Peyer's patch (tissue), 4 donors: ENCODE measurements around the gene RNF220. TPM values are rescaled to one million over a fixed set of nuclear protein-coding genes. Genes with fewer than 3 reads are reported as not detected.

ENCODE experiments used
- DNase-seq, 3 donors: peaks; one replicate each; pipeline ENCODE4 v3.0.0-alpha.2; 2017 to 2019
- H3K27ac ChIP-seq, 4 donors: fragments of 200-600 bp; sonication (generic); one replicate each; pipeline ENCODE4 v1.5.1; 2016 to 2019
- H3K27me3 ChIP-seq, 2 donors: fragments of 200-600 bp; sonication (generic); one replicate each; pipeline ENCODE4 v1.5.1; 2019
- H3K36me3 ChIP-seq, 3 donors: fragments of 200-600 bp; sonication (generic); one replicate each; pipeline ENCODE4 v1.5.1; 2016 to 2019
- H3K4me1 ChIP-seq, 4 donors: fragments of 200-600 bp; sonication (generic); one replicate each; pipeline ENCODE4 v1.5.1; 2016 to 2019
- H3K4me3 ChIP-seq, 4 donors: fragments of 200-600 bp; sonication (generic); 1 replicate in 3 of 4; 2 replicates in 1 of 4; pipeline ENCODE4 v1.5.1; 2016 to 2019; ENCODE audit warnings: mild to moderate bottlenecking in 1 of 4
- H3K9me3 ChIP-seq, 4 donors: fragments of 200-600 bp; sonication (generic); one replicate each; pipeline ENCODE4 v1.5.1; 2016 to 2019; ENCODE audit warnings: mild to moderate bottlenecking in 1 of 4
- POLR2A ChIP-seq, 2 donors: fragments of 450-650 bp; IDR thresholded peaks; one replicate each; pipeline ENCODE4 v1.5.1; 2017; ENCODE audit warnings: antibody characterized with exemption in 2 of 2, mild to moderate bottlenecking in 2 of 2, moderate library complexity in 2 of 2
- total RNA-seq, 4 donors: library from RNA; depleted of rRNA; stranded (reverse); fragments of >200 nt; gene quantifications; one replicate each; pipeline ENCODE4 v1.1.0, GENCODE V29; 2016
- TF ChIP-seq, protein P1 (sequence below), 6 experiments: fragments of 450-650 bp in 4 of 6; fragments of 200-600 bp in 2 of 6; sonication (generic) in 1 of 6; IDR thresholded peaks; one replicate each; pipeline ENCODE4 v1.5.1; 2017 to 2019; ENCODE audit warnings: antibody characterized with exemption in 6 of 6, mild to moderate bottlenecking in 3 of 6, moderate library complexity in 1 of 6

RNF220 gene
- total RNA-seq, 4 donors from 2014 or later: 107 to 152 (median 114) TPM

DNA sequence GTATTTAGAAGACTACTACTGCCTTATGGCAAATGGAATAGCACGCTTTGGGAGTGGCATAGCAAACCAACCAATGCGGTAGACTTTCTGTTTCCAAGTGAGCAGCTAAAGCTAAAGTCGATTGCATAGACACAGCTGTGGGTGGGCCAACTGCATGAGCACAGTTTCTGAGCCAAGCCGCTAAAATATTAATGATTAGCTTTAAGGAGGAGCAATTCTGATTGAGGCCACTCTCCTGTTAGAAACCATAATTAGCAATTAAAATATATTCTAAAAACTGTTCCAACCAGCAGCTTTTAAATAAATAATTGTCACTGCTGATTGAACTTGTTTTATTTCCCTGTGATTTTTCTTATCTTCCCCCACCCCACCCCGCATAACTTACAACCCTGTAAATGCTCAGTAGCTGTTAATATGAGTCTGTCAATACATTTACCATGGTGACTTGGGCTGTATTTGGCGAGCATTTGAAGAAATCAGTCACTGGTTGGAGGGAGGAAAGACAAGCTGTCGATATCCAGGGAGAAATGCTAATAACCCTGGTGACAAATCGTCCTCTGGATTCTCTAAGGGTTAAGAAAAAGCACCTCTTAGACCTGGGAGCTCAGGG, 32.2 kb downstream of the RNF220 start:
- Histone ChIP-seq H3K36me3 (no peaks in the 10 kb centered on the region), H3K27ac (no peak overlapping the region), H3K9me3 (no peaks in the 10 kb centered on the region), H3K4me1 (no peaks in the 10 kb centered on the region), H3K4me3 (no peak overlapping the region), H3K27me3 (no peaks in the 10 kb centered on the region)
- DNase-seq: no peak
- TF ChIP-seq, protein P1, sequence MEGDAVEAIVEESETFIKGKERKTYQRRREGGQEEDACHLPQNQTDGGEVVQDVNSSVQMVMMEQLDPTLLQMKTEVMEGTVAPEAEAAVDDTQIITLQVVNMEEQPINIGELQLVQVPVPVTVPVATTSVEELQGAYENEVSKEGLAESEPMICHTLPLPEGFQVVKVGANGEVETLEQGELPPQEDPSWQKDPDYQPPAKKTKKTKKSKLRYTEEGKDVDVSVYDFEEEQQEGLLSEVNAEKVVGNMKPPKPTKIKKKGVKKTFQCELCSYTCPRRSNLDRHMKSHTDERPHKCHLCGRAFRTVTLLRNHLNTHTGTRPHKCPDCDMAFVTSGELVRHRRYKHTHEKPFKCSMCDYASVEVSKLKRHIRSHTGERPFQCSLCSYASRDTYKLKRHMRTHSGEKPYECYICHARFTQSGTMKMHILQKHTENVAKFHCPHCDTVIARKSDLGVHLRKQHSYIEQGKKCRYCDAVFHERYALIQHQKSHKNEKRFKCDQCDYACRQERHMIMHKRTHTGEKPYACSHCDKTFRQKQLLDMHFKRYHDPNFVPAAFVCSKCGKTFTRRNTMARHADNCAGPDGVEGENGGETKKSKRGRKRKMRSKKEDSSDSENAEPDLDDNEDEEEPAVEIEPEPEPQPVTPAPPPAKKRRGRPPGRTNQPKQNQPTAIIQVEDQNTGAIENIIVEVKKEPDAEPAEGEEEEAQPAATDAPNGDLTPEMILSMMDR (IDR thresholded peaks at IDR 0.05): no peak
- TF ChIP-seq POLR2A (IDR thresholded peaks at IDR 0.05): no peak

DNA sequence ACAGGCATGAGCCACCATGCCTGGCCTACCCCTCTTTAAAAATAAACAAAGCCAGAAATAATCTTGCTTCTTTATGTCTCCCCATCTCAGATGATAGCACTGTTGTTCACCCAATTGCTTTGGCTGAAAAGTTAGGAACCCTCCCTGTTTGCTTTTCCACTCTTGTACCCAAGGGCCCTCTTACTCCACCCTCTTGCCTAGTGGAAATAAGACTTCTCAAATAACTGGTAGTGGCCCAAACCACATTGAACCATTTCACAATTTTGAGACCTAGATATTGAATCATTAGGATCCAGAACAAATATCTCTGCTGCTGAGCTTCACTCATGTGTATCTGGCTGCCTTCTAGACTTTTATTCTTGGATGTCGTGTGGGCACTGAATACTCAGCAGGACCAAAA, 37.7 kb downstream of the RNF220 start:
- TF ChIP-seq, protein P1 (IDR thresholded peaks at IDR 0.05): no peak
- no peak for TF ChIP-seq POLR2A (IDR thresholded peaks at IDR 0.05)
- Histone ChIP-seq H3K9me3 (no peaks in the 10 kb centered on the region), H3K27ac (no peak overlapping the region), H3K4me1 (no peaks in the 10 kb centered on the region), H3K36me3 (no peaks in the 10 kb centered on the region), H3K4me3 (no peak overlapping the region), H3K27me3 (no peaks in the 10 kb centered on the region)
- DNase-seq: no peak

DNA sequence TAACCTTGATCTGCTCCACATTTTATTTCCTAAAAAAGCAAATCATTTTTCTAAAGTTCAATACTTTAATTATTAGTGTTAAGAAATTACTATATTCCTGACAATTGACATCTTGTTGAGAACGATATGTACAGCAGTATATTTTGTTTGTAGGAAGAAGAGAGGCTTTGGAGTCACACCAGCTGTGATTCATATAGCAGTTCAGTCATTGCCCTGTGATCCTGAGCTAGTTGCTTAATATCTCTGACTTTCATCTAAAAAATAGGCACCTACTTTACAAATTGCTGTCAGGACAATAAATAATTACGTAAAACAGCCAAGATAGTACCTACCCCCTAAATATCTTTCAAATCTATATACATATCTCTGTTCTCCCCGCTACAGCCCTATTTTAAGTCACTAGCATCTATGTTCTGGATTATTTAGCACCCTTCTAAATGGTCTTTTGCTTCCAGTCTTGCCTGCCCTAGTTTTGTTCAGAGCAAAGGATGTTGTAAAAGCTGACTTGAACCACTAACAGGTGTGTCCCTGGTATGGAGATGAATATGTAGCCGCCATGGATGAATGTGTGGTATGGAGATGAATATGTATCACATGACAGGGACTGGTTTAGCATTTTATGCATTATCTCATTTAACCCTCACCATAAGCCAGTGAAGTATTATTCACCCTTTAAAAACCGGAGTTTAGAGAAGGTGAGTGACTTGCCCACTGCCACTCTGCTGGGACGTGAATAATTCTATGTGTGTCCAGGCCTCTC, 42.2 kb downstream of the RNF220 start:
- no peak for DNase-seq
- H3K4me1 ChIP-seq: no peaks in the 10 kb centered on the region
- no peaks in the 10 kb centered on the region for H3K27me3 ChIP-seq
- H3K9me3 ChIP-seq: no peaks in the 10 kb centered on the region
- TF ChIP-seq, protein P1 (IDR thresholded peaks at IDR 0.05): no peak
- no peak for TF ChIP-seq POLR2A (IDR thresholded peaks at IDR 0.05)
- no peak overlapping the region for H3K4me3 ChIP-seq
- no peaks in the 10 kb centered on the region for H3K36me3 ChIP-seq
- H3K27ac ChIP-seq: no peak overlapping the region

DNA sequence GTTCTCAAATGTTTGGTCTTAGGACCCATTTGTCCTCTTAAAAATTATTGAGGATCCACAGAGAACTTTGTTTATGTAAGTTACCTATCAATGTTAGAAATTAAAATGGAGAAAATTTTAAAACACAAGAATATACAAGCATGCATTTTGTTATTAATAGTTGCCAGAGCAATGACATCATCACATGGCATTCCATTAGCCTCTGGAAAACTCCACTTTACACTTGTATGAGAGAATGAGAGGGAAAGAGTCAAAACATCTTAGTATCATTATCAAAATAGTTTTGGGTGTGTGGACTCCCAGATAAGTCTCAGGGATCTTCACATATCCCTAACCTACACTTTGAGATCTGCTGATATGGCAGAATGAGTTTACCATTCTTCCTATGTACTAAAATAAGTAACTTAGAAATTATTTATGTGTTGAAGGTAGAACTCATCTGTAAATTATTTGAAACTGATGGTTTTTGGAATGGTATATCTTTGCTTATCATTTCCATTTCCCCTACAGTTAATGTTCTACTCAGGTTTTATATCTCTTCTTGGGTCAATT, 48.8 kb downstream of the RNF220 start:
- no peak for TF ChIP-seq POLR2A (IDR thresholded peaks at IDR 0.05)
- TF ChIP-seq, protein P1 (IDR thresholded peaks at IDR 0.05): no peak
- Histone ChIP-seq H3K4me3 (no peak overlapping the region), H3K4me1 (no peaks in the 10 kb centered on the region), H3K27me3 (no peaks in the 10 kb centered on the region), H3K9me3 (no peaks in the 10 kb centered on the region), H3K27ac (no peak overlapping the region), H3K36me3 (no peaks in the 10 kb centered on the region)
- DNase-seq: no peak

DNA sequence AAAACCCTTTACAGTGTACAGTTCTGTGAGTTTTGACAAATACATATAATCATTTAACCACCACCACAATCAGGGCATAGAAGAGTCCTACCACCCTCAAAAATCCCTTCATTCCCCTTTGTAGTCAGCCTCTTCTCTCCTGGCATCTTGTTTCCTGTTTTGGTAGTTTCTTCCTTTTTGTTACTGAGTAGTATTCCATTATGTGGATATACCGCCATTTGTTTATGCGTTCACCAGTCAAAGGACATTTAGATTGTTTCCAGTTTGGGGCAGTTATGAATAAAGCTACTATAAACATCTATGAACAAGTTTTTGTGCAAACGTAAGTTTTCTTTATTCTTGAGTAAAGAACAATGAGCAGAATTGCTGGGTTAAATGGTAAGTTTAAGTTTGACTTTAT, 49.6 kb downstream of the RNF220 start:
- no peak for DNase-seq

More for the DNA sequence above, 49.6 kb downstream of the RNF220 start:
- H3K27me3 ChIP-seq: no peaks in the 10 kb centered on the region
- no peak overlapping the region for H3K27ac ChIP-seq
- no peak for TF ChIP-seq POLR2A (IDR thresholded peaks at IDR 0.05)
- TF ChIP-seq, protein P1 (IDR thresholded peaks at IDR 0.05): no peak
- no peaks in the 10 kb centered on the region for H3K9me3 ChIP-seq
- no peak overlapping the region for H3K4me3 ChIP-seq
- no peaks in the 10 kb centered on the region for H3K36me3 ChIP-seq
- no peaks in the 10 kb centered on the region for H3K4me1 ChIP-seq
